Kidney epithelial cell (primary cell): Measurements from ENCODE around the gene LCORL. TPM values are rescaled to one million over a fixed set of nuclear protein-coding genes. Genes with fewer than 3 reads are reported as not detected.

Source experiments
- DNase-seq: peaks from one replicate; pipeline ENCODE4 v3.0.0-alpha.2; 2010; ENCODE audit warnings: low read depth
- H3K27me3 ChIP-seq: 2 replicates; pipeline ENCODE4 v1.6.0; 2011; ENCODE audit warnings: low read length; ENCODE audit not compliant: control insufficient read depth, insufficient read depth
- H3K36me3 ChIP-seq: 2 replicates; pipeline ENCODE4 v1.5.1; 2011; ENCODE audit warnings: low read length; ENCODE audit not compliant: control insufficient read depth, insufficient read depth
- H3K4me3 ChIP-seq: 2 replicates; pipeline ENCODE4 v1.5.1; 2011; ENCODE audit warnings: low read depth, mild to moderate bottlenecking, control low read depth, low read length
- total RNA-seq: library from RNA; depleted of rRNA; stranded (reverse); fragments of >200 nt; gene quantifications from 2 replicates; pipeline ENCODE4 v1.2.3, GENCODE V29; 2015
- TF ChIP-seq, protein P1 (sequence below): IDR thresholded peaks from 2 replicates; pipeline ENCODE4 v1.5.1; 2011; ENCODE audit warnings: mild to moderate bottlenecking, moderate library complexity, low read length, control low read depth, inconsistent platforms; ENCODE audit not compliant: insufficient read depth, poor library complexity, severe bottlenecking

Gene LCORL
- total RNA-seq, 1 donor from 2014 or later = 35.2 TPM

DNA sequence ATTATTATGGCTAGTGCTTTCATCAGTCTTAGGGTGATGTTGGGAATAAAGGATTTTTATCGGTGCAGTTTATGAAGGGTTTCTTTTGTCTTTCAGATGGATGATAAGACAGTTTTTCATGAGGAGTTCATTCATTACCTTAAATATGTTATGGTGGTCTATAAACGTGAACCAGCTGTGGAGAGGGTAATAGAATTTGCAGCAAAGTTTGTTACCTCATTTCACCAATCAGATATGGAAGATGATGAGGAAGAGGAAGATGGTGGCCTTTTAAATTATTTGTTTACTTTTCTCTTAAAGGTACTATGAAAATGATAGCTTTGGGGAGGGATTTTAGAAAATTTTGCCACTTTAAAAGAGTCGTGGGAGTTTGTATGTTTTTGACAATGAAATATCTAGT lies 209.4 kb downstream of the LCORL start:
- no peaks in the 10 kb centered on the region for H3K36me3 ChIP-seq
- TF ChIP-seq, protein P1, sequence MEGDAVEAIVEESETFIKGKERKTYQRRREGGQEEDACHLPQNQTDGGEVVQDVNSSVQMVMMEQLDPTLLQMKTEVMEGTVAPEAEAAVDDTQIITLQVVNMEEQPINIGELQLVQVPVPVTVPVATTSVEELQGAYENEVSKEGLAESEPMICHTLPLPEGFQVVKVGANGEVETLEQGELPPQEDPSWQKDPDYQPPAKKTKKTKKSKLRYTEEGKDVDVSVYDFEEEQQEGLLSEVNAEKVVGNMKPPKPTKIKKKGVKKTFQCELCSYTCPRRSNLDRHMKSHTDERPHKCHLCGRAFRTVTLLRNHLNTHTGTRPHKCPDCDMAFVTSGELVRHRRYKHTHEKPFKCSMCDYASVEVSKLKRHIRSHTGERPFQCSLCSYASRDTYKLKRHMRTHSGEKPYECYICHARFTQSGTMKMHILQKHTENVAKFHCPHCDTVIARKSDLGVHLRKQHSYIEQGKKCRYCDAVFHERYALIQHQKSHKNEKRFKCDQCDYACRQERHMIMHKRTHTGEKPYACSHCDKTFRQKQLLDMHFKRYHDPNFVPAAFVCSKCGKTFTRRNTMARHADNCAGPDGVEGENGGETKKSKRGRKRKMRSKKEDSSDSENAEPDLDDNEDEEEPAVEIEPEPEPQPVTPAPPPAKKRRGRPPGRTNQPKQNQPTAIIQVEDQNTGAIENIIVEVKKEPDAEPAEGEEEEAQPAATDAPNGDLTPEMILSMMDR = no peak
- peak overlapping the region; percentile 94 for H3K4me3 ChIP-seq
- no peaks in the 10 kb centered on the region for H3K27me3 ChIP-seq
- DNase-seq = no peak

DNA sequence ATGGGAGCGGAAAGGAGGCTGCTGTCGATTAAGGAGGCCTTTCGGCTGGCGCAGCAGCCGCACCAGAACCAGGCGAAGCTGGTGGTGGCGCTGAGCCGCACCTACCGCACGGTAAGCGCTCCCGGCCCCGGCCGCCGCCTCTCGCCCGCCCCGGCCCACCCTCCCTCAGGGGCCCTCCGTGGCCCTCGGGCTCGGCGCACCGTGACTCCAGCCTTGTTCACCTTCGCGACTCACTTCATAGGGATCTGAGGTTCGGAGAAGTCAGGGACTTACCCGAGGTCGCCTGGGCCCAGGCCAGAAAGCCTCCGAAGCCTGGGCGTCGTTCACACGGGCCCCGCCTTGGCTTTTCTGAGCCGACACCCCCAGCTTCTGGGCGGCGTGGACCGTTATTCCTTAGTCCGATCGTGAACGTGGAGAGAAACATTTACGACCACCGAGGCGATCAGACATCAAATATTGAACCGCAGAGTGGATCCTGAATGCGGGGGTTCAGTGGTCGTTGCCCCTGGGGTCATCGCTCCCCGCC lies 210.4 kb downstream of the LCORL start:
- TF ChIP-seq, protein P1 = no peak
- Histone ChIP-seq H3K4me3 (peak overlapping the region; percentile 94), H3K27me3 (no peaks in the 10 kb centered on the region), H3K36me3 (no peaks in the 10 kb centered on the region)
- DNase-seq = no peak

- TF ChIP-seq, protein P1 = no peak
- Histone ChIP-seq H3K36me3 (no peaks in the 10 kb centered on the region), H3K27me3 (no peaks in the 10 kb centered on the region), H3K4me3 (peak within 1 kb of the TSS; percentile 94)
- peak; percentile 90 for DNase-seq
These were observed 211.1 kb downstream of the LCORL start, which contains the start of the genes DCAF16 and NCAPG for GRCh38 chr4:17810260-17811077. Gene DCAF16 (minus strand): TSS chr4:17810757. CDS start chr4:17804141, 6,616 bp downstream. Gene NCAPG (plus strand): TSS chr4:17810979. CDS start chr4:17811078, 99 bp downstream.

- DNase-seq = no peak
- Histone ChIP-seq H3K36me3 (no peaks in the 10 kb centered on the region), H3K27me3 (no peaks in the 10 kb centered on the region), H3K4me3 (peak overlapping the region; percentile 94)
- TF ChIP-seq, protein P1 = no peak
These were observed 211.9 kb downstream of the LCORL start for GRCh38 chr4:17809667-17810066.

- peak overlapping the region; percentile 13 for H3K4me3 ChIP-seq
- H3K36me3 ChIP-seq = no peaks in the 10 kb centered on the region
- H3K27me3 ChIP-seq = no peaks in the 10 kb centered on the region
- TF ChIP-seq, protein P1 = no peak
- DNase-seq = no peak
These were observed 214.1 kb downstream of the LCORL start for GRCh38 chr4:17807446-17807845.
